Measurements from ENCODE around the gene THBS2.
"Not testable (repeated sequence)": the region's sequence is repeated elsewhere in the genome, so short reads cannot be mapped to it uniquely, and the experiment has no call there.

Gene THBS2

GRCh38 chr6:169233181-169233580, 20.5 kb downstream of the THBS2 start:
- no peak for DNase-seq (ENCODE audit: extremely low read depth in 1 of 2, low read depth in 1 of 2)

GRCh38 chr6:169232507-169232931, 21.1 kb downstream of the THBS2 start:
- no peak for DNase-seq (ENCODE audit: extremely low read depth in 1 of 2, low read depth in 1 of 2)

DNA sequence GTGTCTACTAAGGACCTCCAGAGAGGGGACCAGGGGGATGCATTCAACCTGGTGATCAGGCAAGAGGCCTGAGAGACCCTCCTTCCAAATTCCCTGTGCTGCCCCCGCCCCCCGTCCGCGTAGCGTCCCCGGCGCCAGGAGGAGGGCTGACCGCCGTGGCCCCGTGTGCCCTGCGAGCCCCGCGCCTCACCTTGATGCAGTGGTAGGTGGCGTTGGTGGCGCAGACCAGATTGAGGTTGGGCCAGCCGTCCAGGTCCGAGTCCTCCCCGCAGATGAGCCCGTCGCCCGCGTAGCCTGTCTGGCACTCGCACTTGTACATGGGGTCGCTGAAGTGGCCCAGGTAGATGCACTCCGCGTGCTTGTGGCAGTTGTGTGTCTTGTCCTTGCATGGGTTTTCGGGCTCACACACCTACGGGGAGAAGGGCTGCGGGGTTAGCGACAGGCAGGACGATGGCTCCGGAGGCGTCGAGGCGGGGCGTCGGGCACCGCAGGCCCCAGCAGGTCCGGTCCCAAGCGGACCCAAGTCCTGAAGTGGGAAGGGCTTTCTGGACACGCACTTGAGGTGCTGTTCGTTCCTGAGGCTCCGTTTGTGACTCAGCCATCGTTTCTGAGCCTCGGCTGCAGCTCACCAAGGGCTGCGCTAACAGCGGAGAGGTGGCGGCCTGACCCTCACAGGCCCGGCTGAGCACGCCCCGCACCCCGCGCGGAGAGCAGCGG, 21.7 kb downstream of the THBS2 start:
- no peak for DNase-seq (ENCODE audit: extremely low read depth in 1 of 2, low read depth in 1 of 2)

GRCh38 chr6:169230946-169231789, 22.5 kb downstream of the THBS2 start:
- no peak for DNase-seq (ENCODE audit: extremely low read depth in 1 of 2, low read depth in 1 of 2)

DNA sequence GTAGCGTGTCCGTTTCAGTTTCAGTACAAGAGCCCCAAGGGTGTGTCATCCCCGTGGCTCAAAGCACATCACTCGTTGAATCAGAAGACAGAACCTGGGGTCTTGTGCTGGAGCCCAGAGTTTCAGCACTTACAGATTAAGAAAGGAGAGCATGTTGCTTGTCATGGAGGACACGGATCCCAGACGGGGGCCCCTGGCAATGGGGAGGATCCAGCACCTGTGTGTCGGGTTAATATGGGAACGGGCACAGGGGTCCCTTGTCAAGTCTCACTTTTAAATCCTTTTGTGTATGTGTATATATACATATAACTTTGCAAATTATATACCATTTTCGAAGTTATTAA, 23.4 kb downstream of the THBS2 start:
- DNase-seq (ENCODE audit: extremely low read depth in 1 of 2, low read depth in 1 of 2): no peak

- no peak for DNase-seq (ENCODE audit: extremely low read depth in 1 of 2, low read depth in 1 of 2)
Observed at GRCh38 chr6:169229615-169230321, 23.9 kb downstream of the THBS2 start.

- no peak for DNase-seq (ENCODE audit: extremely low read depth in 1 of 2, low read depth in 1 of 2)
Observed at GRCh38 chr6:169227116-169227515, 26.5 kb downstream of the THBS2 start.

DNA sequence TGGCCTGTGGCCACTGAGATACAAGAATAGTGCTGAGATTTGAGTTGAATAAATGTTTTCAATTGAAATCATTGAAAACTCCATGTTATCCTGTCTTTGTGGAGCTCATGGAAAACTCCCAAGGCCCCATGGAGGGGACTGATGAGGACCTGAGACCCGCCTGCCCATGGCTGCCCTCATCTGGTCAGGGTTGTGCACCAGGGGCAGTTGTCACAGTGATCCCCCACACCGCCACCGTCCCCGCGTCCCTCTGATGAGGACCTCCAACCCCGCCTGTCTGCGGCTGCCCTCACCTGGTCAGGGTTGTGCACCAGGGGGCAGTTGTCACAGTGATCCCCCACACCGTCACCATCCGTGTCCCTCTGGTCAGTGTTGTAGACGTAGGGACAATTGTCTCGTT, 27.8 kb downstream of the THBS2 start:
- no peak for DNase-seq (ENCODE audit: extremely low read depth in 1 of 2, low read depth in 1 of 2)

- no peak for DNase-seq (ENCODE audit: extremely low read depth in 1 of 2, low read depth in 1 of 2)
Observed at GRCh38 chr6:169225131-169225576, 28.5 kb downstream of the THBS2 start.

- no peak for DNase-seq (ENCODE audit: extremely low read depth in 1 of 2, low read depth in 1 of 2)
Observed at GRCh38 chr6:169224716-169225115, 28.9 kb downstream of the THBS2 start.

- no peak for DNase-seq (ENCODE audit: extremely low read depth in 1 of 2, low read depth in 1 of 2)
Observed at GRCh38 chr6:169224185-169224695, 29.4 kb downstream of the THBS2 start.

GRCh38 chr6:169223006-169223405, 30.6 kb downstream of the THBS2 start:
- no peak for DNase-seq (ENCODE audit: extremely low read depth in 1 of 2, low read depth in 1 of 2)

DNA sequence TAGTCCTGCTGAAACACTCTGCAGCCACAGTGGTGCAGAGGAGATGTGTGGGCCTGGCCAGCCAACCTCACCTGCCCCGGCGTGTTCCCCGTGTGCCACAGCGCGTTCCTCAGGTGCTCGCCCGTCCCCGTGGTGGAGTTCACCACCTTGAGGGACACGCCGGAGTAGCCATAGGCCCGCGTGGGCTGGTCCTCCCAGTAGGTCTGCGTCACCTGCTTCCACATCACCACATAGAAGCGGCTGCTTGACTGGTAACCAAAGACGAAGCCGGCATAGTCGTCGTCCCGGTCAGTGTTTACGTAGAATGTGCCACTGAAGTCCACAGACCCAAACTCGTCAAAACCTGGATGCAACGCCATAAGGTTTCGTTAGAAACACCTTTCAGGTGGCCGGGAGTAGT, 31.5 kb downstream of the THBS2 start:
- no peak for DNase-seq (ENCODE audit: extremely low read depth in 1 of 2, low read depth in 1 of 2)

- no peak for DNase-seq (ENCODE audit: extremely low read depth in 1 of 2, low read depth in 1 of 2)
Observed at GRCh38 chr6:169221264-169221663, 32.4 kb downstream of the THBS2 start.

DNA sequence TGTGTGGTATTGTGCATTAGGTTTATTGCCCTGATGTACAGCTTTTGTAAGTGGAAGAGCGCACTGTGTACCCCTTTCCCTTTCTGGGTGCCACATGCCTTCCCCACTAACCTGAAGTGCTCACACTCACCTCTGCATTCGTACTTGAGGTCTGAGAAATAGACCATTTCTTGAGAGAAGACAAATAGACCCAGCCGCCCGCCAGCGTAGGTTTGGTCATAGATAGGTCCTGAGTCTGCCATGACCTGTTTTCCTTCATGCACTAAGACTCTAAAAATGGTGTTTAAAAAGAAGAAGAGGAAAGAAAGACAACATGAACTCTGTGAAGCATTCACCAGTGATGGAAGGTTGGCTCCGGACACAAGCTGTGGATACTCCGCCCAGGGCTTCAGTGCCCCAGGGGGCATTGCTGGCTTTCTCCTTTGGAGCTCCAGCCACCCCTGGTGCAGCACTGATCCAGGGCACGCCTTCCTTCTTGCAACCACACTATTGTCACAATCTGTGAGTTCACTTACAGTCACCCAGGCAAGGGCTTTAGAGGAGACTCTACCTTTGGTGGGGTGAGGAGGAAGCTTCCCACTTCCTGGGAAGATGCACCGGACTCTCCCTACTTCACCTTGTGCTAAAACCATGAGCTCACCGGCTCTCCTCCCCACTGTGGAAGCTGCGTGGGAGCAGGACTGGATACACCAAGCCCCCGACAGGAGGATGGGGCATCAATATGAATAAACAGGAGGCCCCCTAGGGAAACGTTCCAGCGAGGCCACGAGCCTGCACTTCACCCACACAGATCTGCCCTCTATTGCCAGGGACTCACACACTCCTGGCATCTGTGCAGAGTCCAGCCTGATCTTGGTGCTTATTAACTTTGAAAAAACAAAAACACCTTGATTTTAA, 33.3 kb downstream of the THBS2 start:
- DNase-seq (ENCODE audit: extremely low read depth in 1 of 2, low read depth in 1 of 2): no peak

GRCh38 chr6:169217972-169218371, 35.7 kb downstream of the THBS2 start:
- no peak for DNase-seq (ENCODE audit: extremely low read depth in 1 of 2, low read depth in 1 of 2)

DNA sequence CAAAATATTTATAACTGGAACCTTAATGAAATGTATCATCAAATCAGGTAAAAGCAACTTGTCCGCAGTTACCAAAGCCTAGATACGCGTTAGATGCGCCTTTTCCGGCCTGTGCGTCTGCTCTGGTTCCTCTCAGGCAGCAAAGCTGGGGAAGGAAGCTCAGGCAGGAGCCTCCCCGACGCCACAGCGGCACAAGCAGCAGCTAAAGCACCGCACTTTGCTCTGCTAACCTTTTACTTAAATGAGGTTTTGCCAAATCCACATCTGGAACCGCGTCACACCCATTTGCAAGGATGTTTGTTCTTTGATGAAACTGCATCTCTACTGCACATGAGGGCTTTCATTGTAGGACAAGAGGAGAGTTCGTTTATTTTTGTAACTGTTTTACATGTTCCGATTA, 36.8 kb downstream of the THBS2 start:
- DNase-seq (ENCODE audit: extremely low read depth in 1 of 2, low read depth in 1 of 2): no peak

DNA sequence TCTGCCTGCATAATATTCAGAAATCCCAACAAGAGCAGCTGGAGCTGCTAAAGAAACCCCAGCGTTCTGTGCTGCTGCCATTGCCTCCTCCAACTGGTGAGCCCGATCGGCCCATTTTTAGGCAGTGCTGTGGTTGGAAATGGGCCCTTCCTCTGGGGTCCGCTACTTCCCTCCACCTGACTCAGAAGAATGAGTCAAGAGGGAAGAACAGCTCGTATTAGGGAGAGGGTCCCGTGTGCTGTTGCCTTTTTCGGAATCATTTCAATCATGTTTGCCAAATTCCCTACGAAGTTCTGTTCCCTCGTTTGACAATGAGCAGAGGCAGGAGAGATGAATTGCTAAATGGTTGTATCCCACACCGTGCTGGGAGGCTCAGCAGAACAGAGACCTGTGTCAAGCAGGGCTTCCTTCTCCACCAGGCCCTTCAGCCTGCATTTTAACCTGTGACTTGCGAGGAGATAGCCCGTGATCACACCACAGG, 38.4 kb downstream of the THBS2 start:
- DNase-seq (ENCODE audit: extremely low read depth in 1 of 2, low read depth in 1 of 2): no peak

GRCh38 chr6:169214789-169215188, 38.9 kb downstream of the THBS2 start:
- not testable (repeated sequence) for DNase-seq (ENCODE audit: extremely low read depth in 1 of 2, low read depth in 1 of 2)

DNA sequence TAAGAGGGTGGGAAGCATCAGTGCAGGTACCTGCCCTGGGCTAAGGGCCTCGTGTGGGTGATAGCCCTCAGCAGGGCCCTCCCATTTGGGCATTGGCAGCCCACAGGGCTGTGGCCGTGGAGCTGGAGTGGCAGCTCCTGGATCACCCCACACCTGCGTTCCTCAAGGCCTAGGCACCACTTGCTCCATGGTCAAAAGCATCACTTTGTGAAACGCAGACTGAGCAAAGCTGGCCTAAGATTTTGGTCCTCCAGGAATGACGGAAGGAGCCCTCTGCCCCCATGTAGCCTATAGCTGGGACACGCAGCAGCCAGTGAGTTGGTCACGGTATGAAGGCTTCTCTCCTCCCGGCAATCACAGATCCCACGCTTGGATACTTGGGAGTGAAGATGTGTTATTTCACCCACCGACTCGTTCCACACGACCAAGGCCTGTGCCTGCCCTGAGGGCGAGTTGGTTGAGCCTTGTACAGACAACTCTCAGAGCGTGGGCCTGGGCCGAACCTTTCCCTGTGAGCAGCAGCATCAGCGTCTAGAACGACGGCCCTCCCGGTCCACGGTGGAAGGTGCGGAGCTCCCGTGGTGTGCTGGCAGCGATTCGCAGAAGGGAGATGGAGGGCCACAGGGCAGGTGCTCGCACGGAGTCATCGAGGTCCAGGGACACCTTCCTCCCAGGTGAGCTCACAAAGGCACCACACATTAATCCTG, 39.7 kb downstream of the THBS2 start:
- no peak for DNase-seq (ENCODE audit: extremely low read depth in 1 of 2, low read depth in 1 of 2)
